Ectodermal cell (in vitro differentiated cells): Measurements from ENCODE around the gene POGLUT3. TPM values are rescaled to one million over a fixed set of nuclear protein-coding genes. Genes with fewer than 3 reads are reported as not detected.

ENCODE experiments used
- H3K27ac ChIP-seq: 2 replicates; pipeline ENCODE4 v1.7.0; 2013; ENCODE audit warnings: mild to moderate bottlenecking, low read depth, low read length; ENCODE audit not compliant: insufficient read depth, poor library complexity, severe bottlenecking
- H3K27me3 ChIP-seq: 2 replicates; pipeline ENCODE4 v1.7.0; 2013; ENCODE audit warnings: mild to moderate bottlenecking, low read length; ENCODE audit not compliant: insufficient read depth, control insufficient read depth, poor library complexity, severe bottlenecking
- H3K36me3 ChIP-seq: one replicate; pipeline ENCODE4 v1.7.0; 2013; ENCODE audit warnings: low read length; ENCODE audit not compliant: control insufficient read depth, insufficient read depth
- H3K4me1 ChIP-seq: one replicate; pipeline ENCODE4 v1.7.0; 2013; ENCODE audit warnings: low read length; ENCODE audit not compliant: control insufficient read depth, insufficient read depth
- H3K4me3 ChIP-seq: 2 replicates; pipeline ENCODE4 v1.7.0; 2013; ENCODE audit warnings: low read depth, low read length, control low read depth; ENCODE audit not compliant: insufficient read depth
- H3K9me3 ChIP-seq: 2 replicates; pipeline ENCODE4 v1.7.0; 2013; ENCODE audit warnings: mild to moderate bottlenecking, low read length, moderate library complexity; ENCODE audit not compliant: control insufficient read depth
- WGBS, 2 experiments: methylation state at CpG; one replicate each; pipeline ENCODE4 v1.1.7; 2013; ENCODE audit warnings: missing lambda C conversion rate in 2 of 2; 5-methylcytosine and 5-hydroxymethylcytosine counted together
- polyA plus RNA-seq, 4 experiments: library from polyadenylated mRNA; stranded (reverse); fragments of 50-300 nt; gene quantifications; one replicate each; pipeline ENCODE4 v1.2.3, GENCODE V29; 2013

POGLUT3 gene
- 35.4 TPM for polyA plus RNA-seq (2013, experiment 1 of 4)
- polyA plus RNA-seq (2013, experiment 2 of 4), result 27.8 TPM
- 26.7 TPM for polyA plus RNA-seq (2013, experiment 3 of 4)
- 28.4 TPM for polyA plus RNA-seq (2013, experiment 4 of 4)

GRCh38 chr11:108498046-108498815, at the start of gene POGLUT3:
POGLUT3 (minus strand) TSS chr11:108498384; CDS start chr11:108498366, 18 bp downstream.
- Histone ChIP-seq H3K9me3 (no peaks in the 10 kb centered on the region), H3K27me3 (peaks cover 9% of the 10 kb centered on the region), H3K36me3 (no peaks in the 10 kb centered on the region), H3K4me3 (peak within 1 kb of the TSS; percentile 74), H3K4me1 (no peaks in the 10 kb centered on the region), H3K27ac (peak within 1 kb of the TSS; percentile 58)
- 1% methylated on average over 84 of the region's 84 CpGs for WGBS, 2 experiments

GRCh38 chr11:108545909-108546501, 47.8 kb upstream of the POGLUT3 start:
- Histone ChIP-seq H3K27me3 (no peaks in the 10 kb centered on the region), H3K4me3 (no peak overlapping the region), H3K9me3 (no peaks in the 10 kb centered on the region), H3K36me3 (no peaks in the 10 kb centered on the region), H3K4me1 (peaks cover 5% of the 10 kb centered on the region), H3K27ac (no peak overlapping the region)
- 76% methylated on average over 5 of the region's 5 CpGs for WGBS, 2 experiments

- no peaks in the 10 kb centered on the region for H3K9me3 ChIP-seq
- 83 to 84% methylated on average over 5 of the region's 5 CpGs for WGBS, 2 experiments
- H3K27ac ChIP-seq, result no peak overlapping the region
- no peak overlapping the region for H3K4me3 ChIP-seq
- no peaks in the 10 kb centered on the region for H3K27me3 ChIP-seq
- no peaks in the 10 kb centered on the region for H3K36me3 ChIP-seq
- H3K4me1 ChIP-seq, result peaks cover 5% of the 10 kb centered on the region
These were observed 45.3 kb upstream of the POGLUT3 start for GRCh38 chr11:108543316-108543964.

GRCh38 chr11:108541531-108541930, 43.3 kb upstream of the POGLUT3 start:
- peaks cover 5% of the 10 kb centered on the region for H3K4me1 ChIP-seq
- no peak overlapping the region for H3K4me3 ChIP-seq
- no peaks in the 10 kb centered on the region for H3K36me3 ChIP-seq
- no peaks in the 10 kb centered on the region for H3K9me3 ChIP-seq
- H3K27me3 ChIP-seq, result no peaks in the 10 kb centered on the region
- no peak overlapping the region for H3K27ac ChIP-seq

GRCh38 chr11:108538502-108538901, 40.3 kb upstream of the POGLUT3 start:
- Histone ChIP-seq H3K36me3 (no peaks in the 10 kb centered on the region), H3K4me3 (no peak overlapping the region), H3K4me1 (no peaks in the 10 kb centered on the region), H3K27me3 (no peaks in the 10 kb centered on the region), H3K9me3 (no peaks in the 10 kb centered on the region), H3K27ac (no peak overlapping the region)
- WGBS, 2 experiments, result 77 to 94% methylated on average over 4 of the region's 4 CpGs

- Histone ChIP-seq H3K36me3 (no peaks in the 10 kb centered on the region), H3K27ac (no peak overlapping the region), H3K9me3 (no peaks in the 10 kb centered on the region), H3K27me3 (no peaks in the 10 kb centered on the region), H3K4me1 (no peaks in the 10 kb centered on the region), H3K4me3 (no peak overlapping the region)
- 79 to 86% methylated on average over 8 of the region's 8 CpGs for WGBS, 2 experiments
These were observed 39.8 kb upstream of the POGLUT3 start for GRCh38 chr11:108538022-108538424.

- Histone ChIP-seq H3K27ac (no peak overlapping the region), H3K27me3 (no peaks in the 10 kb centered on the region), H3K4me3 (no peak overlapping the region), H3K9me3 (no peaks in the 10 kb centered on the region), H3K4me1 (no peaks in the 10 kb centered on the region), H3K36me3 (no peaks in the 10 kb centered on the region)
- 90 to 92% methylated on average over 5 of the region's 5 CpGs for WGBS, 2 experiments
These were observed 38.6 kb upstream of the POGLUT3 start for GRCh38 chr11:108536783-108537182.

- H3K27ac ChIP-seq, result no peak overlapping the region
- no peaks in the 10 kb centered on the region for H3K27me3 ChIP-seq
- H3K4me1 ChIP-seq, result no peaks in the 10 kb centered on the region
- WGBS, 2 experiments, result 90 to 93% methylated on average over 6 of the region's 6 CpGs
- no peaks in the 10 kb centered on the region for H3K9me3 ChIP-seq
- H3K36me3 ChIP-seq, result no peaks in the 10 kb centered on the region
- H3K4me3 ChIP-seq, result no peak overlapping the region
These were observed 37.3 kb upstream of the POGLUT3 start for GRCh38 chr11:108535384-108535955.

GRCh38 chr11:108534274-108534882, 36.2 kb upstream of the POGLUT3 start:
- Histone ChIP-seq H3K27me3 (no peaks in the 10 kb centered on the region), H3K27ac (no peak overlapping the region), H3K4me3 (no peak overlapping the region), H3K9me3 (no peaks in the 10 kb centered on the region), H3K36me3 (no peaks in the 10 kb centered on the region), H3K4me1 (no peaks in the 10 kb centered on the region)
- whole genome bisulfite sequencing, 2 experiments, result 92 to 97% methylated on average over 2 of the region's 2 CpGs
